ENCODE results near the gene CCL17.

- no peak for TF ChIP-seq CTCF (IDR thresholded peaks at IDR 0.05)
- no peak for TF ChIP-seq POLR2A (IDR thresholded peaks at IDR 0.05)
Observed at GRCh38 chr16:57409870-57410587, 5.5 kb downstream of the CCL17 start.
